GM19023 (cell line): ENCODE results near the gene TET3.

Experiments
- ATAC-seq: cut with Tn5 transposase; IDR thresholded peaks from one replicate; pipeline ENCODE4 v1.9.1; 2021; ENCODE audit warnings: mild to moderate bottlenecking, moderate library complexity; ENCODE audit not compliant: unreplicated experiment

TET3 gene

DNA sequence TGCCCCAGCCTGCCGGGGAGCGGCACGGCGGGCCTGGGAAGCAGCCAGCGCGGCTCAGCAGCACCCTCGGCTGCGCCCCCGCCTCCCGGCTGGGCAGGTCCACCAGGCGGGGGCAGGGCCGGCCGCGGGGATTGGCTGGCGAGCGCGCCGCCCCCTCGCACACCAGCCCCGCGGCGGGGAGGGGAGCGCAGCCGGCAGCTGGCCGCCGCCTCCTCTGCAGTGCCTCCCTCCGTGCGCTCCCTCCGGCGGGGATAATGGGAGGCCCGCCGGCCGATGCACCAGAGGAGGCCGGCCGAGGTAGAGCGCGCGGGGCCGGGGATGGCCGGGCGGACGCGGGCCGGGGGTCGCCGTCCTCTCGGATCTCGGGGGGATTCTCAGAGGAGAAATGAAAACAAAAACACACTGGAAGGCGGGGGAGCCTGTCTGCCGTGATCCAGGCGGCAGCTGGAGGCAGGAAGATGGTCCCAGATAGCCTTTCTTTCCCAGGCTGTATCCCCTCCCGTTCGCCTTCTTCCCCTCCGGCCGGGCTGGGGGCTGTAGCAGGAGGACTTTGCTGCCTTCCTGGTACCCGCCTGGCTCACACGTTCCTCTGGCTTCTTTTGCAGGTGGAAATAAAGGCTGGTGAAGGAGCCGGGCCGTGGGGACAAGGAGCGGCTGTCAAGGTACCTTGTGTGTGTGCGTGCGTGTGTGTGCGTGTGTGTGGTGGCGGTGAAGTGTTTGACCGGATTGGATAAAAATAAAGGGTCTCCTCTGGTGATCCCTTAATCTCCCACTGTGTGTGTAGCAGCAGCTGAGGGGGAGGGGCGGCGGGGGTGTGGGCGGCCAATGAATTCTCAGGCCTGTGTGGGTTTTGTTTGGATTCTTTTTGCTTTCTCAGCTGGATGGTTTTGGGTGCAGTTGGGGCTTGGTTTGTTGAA lies 18.1 kb downstream of the TET3 start:
- ATAC-seq = peak; percentile 88

DNA sequence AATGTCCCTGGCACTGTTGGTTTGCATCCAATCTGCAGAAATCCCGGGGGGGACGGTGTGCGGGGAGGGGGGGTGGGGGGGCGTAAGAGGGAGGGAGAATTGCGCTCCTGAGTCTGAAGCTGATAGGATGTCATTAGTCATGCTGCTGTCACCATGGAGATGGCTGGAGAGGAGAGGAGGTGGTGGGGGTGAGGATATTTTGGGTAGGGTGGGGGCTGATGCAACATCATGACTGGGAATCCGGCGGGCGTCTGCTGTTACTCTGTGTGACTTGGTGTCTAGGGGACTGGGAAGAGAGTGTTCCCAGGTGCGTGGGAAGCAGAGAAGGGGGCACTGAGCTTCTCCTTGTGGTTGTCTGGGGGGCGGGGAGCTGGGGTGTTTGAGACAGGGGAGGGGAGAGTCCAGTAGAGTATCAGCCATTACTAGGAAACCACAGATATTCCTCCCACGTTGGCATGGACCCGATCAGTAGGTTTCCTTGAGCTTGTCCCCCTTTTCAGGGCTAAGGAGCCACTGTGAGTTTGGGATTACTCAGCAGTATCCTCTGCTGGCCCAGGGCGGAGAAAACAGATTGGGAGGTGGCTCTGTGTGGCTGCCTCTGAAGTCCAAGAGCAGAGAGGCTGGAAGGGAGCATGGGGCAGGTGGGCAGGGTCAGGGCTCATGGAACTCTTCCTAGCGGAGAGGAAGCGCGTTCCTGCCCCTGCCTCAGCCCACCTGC lies 18.9 kb downstream of the TET3 start:
- no peak for ATAC-seq

DNA sequence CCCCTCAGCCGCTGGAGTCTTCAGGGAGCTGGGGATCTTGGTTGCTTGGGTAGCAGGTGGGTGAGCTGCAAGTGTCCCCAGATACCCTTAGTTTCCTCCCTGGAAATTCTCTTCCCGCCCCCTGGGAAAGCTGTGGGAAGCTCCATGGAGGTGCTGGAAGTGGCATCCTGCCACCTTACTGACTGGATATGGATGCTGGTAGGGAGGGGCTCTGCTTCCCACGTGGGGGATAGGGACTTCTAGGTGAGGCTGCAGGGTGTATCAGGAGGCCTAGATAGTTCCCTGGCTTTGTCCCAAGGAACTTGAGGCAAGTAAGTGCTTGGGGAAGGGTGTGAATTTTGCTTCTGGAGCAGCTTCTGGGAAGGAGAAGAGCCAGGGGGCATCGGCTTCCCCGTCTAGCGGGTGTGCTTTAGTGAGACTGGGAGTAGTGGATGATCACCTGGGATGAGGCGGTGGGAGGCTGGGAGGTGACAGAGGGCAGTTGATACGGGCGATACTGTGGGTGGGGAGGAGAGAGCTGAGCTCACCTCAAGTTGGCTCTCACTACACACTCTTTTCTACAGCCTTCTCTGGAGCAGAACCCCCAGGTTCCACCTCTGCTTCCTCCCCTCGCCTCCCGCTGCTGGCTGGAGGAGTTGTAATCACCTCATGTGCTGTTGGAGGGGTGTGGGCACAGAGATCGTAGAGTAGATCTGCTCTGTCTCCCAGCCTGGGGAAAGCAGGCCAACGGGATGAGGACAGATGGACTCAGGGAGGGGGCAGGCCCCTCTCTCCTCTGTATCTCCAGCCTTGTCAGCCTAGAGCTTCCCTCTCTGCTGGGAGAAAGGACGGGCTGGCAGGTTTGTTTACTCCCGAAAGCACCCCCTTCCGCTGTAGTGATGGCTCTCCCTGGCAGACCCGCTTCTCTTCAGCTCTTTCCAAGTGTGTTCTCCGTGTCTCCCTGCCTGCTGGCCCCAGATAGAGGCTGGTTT lies 19.8 kb downstream of the TET3 start:
- no peak for ATAC-seq

DNA sequence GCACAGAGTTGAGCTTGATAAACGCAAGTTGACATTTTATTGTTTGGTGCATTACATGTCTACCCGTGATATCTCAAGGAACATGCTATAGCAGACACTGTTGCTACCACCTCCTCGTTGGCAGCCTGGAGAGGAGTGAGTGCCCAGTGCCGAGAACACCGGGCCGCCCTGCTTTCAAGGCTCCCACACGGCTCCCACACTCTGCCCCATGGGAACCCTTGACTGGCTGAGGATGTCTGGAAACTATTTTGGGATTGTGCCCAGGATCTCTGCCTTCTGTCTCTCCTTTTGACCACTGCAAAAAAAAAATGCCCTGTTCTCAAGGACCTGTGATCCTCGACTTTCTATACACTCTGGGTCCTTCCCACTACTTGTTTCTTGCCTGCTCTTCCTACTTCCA lies 21.1 kb downstream of the TET3 start:
- no peak for ATAC-seq

DNA sequence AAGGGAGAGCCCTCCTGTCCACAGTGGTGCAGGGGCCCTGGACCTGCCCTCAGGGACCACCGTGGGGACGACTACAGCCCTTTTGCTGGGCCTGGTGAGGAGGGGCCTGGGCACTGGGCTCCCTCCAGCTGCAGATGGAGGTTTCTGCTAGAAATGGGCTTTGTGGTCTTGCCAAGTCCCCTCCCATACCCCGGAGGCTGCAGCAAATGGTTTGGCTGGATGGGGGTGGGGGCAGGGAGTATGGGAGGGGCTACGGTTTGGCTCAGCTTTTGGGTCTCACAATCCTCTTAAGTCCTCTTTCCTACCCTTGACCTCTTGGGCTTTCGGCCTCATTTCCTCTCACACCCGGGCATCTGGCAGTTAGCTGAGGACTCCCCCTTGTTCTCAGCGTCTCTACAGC lies 21.7 kb downstream of the TET3 start:
- ATAC-seq = no peak

DNA sequence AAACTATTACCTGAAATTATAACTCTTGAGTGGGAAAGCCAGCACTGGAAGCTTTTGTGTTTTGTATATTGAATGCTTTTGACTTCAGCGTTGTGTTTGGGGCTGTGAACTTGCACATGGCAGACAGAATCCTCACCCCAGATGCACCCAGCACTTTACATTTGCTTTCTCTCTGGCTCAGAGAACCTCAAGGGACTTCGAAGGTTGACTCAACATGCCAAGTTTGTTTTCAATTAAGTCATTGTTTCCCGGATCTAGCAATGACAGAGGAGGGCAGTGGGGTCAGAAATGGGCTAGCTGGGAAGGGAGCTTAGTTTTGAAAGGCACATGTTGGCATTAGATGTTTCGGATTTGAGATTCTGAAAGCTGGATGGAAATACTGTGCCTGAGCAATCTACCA lies 22.4 kb downstream of the TET3 start:
- ATAC-seq = no peak

DNA sequence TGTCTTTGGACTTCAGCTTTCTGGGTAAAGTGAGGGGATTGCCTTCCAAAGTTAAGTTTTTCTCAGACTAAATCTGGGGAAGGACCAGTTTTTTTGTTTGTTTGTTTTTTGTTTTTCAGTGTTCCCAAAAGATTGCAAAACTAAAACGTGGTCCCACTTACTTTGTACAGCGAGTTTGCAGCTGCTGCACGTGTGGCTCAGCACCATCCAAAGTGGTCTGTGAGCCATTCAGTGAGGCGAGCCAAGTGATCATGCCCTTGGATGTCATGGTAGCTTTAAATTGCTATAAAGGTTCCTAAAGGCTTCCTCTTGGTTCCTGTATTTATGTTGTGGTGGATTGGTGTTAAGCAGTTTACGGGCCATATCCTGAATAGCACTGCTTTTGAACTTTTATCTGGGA lies 23.0 kb downstream of the TET3 start:
- no peak for ATAC-seq

DNA sequence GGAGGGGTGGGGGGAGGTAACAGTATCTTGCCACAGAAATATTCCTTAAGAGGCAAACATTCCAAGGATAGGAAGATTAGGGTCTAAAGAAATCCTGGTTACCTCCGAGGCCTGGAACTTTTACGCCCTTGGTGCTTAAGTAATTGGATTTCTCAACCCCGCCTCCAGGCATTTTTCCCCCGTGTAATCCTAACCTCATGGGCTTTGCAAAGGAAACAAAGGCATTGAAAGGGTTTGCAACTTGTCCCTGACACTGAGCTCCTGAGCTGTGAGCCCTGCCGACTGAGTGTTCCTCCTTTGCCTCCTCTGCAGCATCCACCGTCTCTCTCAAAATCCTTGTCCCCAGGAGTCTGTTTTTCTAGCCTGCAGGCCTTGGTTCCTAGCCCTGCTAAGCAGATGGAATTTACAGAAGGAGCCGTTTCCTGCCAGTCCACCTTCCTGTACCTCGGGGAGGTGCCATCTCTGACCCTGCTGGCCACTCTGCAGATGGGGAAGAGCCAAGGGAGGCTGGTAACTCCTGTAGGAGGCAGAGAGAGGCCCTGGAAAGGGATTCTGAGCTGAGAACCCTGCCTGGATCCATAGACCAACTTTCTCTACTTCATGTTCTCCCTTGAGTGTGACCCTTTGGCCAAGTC lies 24.2 kb downstream of the TET3 start:
- no peak for ATAC-seq

DNA sequence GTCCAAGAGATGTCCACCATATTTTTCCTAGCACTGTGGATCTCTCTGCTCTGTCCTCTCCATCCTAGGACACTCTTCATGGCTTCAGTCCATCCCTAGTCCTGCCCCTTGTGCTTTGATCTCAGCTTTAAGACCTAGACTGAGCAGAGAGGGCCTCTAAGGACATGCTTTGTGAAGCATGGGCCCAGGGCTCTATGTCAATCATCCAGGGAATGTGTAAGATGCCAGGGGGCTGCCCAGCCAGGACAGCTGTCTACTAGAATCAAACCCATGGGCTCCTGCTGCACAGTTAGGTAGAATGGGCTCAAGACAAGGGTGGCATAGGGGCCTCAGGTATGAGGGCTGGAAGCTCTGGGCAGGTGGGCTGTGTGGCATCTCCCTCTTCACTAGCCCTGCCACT lies 24.9 kb downstream of the TET3 start:
- ATAC-seq = no peak

DNA sequence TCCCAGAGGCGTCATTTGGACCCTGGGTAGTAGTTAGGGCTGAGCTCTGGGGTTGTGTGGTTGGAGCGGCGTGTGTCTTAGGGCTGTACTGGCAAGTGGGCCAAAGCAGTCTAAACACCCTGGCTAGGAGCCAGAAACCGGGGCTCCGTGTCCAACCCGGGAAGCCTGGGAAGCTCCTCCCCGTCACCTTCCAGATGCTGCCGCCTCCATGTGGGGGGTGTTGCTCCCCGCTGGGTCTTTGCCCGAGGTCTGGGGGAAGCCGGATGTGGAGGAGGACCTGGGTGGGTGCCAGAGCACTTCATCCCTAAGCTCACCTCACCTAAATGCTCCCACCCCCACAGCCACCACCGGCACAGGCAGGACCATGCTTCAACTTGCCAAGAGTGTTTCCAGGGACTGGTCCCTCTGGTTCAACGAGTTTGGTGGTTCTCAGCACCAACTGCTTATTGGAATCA lies 25.4 kb downstream of the TET3 start:
- no peak for ATAC-seq

DNA sequence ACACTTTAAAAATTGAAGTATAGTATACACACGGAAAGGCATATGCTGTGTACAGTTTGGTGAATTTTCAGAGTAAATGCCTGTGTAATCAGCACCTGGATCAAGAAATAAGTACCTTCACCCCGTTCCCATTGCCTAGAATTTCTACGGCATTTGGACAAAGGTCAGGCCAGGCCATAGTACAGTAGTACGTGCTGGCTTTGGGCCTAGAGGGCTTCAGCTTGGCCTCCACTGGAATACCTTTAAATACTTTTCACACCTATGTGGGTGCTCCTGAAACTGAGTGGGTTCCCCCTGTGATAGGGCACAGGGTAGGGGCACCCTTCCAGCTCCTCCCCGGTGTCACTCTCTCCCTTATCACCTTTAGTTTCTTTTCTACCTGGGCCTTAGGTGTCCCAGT lies 26.5 kb downstream of the TET3 start:
- ATAC-seq = no peak

DNA sequence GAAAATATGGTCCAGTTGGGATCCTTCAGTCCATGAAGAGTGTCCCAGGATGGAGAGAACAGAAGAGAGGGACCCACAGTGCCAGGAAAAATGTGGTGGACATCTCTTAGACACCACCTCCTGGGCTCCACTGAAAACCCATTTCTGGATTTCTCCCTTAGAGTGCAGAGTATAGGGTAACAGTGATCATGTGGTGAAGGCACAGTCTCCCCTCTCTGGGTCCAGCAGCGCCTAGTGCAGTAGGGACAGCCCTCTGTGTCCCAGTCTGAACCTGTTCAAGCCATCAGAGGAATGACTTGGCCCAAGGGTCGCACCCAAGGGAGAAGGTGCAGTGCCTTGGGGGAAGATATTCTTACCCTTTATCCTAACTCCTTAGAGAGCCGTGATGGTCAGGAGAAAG lies 30.1 kb downstream of the TET3 start:
- no peak for ATAC-seq

DNA sequence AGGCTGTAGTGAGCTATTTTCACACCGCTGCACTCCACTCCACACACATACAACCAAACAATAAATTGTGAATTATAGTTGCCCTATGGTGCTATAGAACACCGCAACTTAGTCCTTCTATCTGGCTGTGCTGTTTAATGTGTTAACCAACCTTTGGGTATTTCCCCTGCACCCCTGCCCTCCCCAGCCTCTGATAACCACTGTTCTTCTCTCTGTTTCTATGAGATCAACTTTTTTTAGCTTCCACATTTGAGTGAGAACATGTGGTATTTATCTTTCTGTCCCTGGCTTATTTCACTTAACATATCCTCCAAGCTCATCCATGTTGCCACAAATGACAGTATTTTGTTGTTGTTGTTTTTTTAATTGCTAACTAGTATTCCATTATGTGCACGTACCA lies 32.5 kb downstream of the TET3 start:
- ATAC-seq = no peak

DNA sequence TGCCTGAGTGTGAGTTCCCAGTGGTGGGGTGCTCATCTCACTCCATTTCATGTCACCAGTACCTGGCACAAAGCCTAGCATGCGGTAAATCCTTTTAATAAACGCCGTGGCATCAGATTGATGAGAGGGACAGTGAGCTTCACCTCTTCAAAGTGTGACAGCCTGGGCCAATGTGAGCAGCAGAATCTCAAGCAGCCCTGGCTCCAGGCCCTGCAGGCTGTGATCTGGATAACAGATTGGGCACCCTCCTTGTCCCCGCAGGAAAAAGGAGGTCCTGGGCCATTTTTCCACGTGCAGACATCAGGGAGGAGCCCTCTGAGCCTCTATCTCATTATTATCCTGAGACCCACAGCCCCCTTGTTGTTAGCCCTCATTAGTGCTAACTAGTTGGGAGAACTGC lies 34.8 kb downstream of the TET3 start:
- no peak for ATAC-seq

DNA sequence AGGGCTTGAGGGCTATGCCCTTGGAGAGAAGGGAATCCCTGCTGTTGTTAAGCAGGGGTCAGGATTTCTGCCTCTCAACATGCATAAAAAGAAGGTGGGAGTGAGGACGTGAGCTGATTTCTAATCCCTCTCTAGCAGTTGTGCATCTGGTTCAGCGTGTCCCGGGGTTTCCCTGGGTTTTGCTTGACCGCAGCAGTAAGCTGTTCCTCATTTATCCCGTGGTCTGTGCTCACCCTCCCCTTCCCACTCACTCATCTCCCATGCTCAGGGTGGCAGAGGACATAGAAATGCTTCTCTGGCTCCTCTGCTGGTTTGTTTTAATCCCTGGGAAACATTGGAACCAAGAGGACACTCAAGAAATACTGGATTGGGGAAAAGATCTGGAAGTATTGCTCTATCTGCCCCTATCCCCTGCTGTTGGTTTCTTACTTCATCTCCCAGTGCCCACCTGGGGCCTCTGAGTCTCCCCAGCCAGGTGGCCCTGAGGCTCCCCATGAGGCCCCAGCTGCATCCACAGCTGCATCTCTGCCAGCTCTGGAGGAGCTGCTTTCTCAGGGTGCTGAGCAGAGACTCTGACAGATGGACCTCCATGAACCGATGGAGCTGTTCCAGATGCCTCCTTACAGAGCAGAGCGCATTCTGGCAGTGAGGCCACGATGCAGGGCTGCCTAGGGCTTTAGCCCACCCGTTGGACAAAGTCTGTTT lies 36.1 kb downstream of the TET3 start:
- peak; percentile 65 for ATAC-seq

DNA sequence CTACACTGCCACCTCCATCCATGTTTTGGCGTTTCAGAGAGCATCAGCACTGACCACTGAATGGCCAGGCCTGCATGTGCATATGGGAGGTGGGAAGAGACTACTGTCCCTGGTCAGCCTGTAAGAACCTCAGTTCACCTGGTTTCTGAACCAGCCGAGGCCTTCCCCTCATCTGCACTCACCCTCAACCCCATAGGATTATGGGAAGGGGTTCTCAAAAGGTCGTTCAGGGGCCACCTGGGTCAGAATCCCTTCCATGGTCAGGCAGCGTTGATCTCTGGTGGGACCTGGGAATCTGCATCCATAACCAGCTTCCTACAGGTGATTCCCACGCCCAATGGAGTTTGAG lies 36.7 kb downstream of the TET3 start:
- no peak for ATAC-seq

DNA sequence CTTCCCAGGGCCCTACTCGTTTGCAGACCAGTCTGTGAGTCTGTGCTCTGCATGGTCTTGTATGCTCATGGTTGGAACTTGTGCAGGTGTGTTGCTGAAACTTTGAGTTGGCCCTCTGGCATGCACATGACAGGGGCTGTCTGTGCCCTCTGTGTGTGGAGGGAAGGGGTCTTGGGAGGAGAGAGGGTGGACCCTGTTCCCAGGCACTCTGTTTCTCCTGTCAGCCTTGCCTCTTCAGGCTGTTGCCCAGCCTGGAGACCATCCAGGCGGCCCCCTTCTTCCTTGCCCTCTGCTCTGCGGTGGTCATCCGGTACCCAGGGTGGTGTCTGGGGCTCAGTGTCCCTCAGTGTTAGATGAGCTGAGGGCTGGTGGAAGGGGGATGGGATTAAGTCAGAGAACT lies 39.5 kb downstream of the TET3 start:
- ATAC-seq = no peak

DNA sequence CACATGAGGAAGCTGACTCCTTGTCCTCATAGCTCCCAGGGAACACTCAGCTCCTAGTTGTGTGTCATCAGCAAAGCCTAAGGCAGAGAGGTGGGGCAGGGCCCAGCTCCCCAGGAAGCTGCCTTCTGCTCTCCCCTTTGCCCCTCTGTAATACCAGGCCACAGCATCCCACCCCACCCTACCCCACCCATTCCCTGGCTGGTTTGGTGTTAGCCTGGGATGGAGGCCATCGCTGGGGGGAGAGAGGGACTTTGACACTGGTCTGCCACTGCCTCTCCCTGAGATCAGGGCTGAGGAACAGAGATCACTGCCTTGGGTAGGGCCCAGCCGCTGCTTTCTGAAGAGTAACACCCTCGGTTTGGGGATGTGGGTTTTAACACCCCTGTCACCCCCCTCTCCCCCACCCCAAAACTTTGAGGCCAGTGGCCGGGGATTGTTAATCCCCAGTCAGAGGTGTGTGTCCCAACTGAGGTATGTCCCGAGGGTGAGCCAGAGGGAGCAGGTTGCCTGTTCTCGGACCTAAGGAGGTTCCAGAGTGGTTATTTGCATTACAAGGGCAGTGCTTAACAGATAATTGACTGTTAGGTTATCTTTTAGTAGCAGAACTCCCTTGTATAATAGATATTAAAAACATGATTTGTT lies 41.4 kb downstream of the TET3 start:
- ATAC-seq = peak; percentile 41

DNA sequence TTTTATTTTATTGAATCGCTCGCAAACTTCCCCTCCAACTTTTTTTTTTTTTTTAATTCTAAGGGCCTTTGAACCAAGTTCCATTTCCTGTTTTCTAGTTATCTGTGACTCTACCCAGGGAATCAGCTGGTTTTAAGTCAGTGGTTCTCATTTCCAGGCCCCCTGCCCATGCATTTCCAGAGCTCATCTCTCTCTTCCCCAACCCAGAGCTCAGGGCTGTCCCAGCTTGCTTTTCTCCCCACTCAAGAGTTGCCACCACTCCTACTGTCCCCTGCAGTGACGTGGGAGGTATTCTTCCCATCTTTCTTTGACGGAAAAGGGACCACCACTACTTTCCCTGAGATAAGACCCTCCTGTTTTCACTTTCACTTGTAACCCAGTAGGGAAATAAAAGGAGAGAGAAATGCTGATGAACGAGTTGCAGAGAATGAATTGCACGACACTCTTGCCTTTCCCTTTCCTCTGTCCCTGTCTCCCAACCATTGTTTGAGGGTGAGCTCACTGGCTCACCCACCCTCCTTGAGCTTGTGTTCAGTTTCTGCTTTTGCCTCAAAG lies 42.1 kb downstream of the TET3 start:
- no peak for ATAC-seq
